GF-D8 (cell line): ENCODE data around the gene LTBP3.

Source experiments
- DNase-seq: peaks from one replicate; lab custom pipeline; 2025; lab: John Stamatoyannopoulos, UW

LTBP3 gene

DNA sequence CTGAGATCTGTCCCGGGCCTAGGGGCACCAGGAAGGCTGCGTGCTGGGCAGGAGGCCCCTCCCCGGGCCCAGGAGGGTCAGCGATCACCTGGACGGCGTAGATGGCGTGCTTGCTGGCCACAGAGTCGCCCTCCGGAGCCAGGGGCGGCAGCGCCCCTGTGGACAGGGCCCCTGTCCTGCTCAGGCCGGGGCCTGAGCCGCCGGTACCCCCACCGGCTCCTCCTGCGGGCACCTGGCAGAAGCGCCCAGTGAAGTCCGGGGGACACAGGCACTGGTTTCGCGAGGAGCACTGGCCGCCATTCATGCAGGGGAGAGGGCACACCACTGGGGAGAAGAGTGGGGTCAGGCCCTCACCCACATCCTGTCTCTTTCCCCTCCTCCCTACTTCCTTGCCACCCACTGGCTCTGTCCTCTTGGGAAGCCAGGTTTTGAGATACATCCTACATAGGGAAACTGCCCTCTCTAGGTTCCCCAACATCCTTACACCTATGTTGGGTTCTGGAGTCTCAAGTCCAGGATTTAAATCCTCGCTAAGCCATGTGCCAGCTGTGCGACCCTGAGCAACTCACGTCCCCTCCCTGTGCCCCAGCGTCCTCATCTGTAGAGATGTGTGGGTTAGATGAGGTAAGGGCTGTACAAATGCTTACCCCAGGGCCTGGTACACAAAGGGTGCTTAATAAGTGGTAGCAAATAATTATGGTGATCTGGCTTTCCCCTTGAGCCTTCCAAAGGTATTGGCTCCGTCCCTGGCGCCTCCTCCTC lies 3.9 kb downstream of the LTBP3 start:
- DNase-seq, result no peak

DNA sequence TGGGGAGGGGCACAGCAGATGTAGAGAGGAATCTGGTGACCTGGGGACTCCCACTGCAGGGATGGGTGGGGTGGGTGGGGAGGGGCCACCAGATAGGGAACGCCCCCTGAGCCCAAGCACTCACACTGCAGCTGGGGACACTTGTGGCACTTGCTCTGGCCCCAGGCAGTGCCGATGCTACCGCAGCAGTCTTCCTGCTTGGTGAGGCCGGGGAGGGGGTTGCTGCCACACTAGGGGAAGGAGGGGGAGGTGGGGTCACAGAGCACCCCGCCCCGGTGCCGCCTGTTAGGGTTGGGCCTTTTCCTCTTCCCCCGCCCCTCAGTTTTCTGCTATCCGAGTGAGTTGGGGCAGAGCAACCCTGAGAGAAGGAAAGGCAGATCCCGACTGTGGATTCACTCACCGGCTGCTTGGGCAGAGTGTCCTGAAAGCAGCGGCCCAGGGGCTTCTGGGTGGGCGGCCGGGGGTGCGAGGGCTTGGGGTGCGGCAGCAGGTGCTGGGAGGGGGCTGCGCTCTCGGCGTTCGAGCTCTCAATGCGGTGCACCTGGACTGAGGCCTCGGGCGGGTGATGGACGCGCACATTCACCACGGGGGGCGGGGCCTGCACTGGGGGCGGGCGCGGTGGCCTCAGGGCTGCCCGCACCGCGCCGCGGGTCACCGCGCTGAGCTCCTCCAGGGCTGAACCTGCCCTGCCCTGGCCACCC lies 4.7 kb downstream of the LTBP3 start:
- DNase-seq, result no peak

DNA sequence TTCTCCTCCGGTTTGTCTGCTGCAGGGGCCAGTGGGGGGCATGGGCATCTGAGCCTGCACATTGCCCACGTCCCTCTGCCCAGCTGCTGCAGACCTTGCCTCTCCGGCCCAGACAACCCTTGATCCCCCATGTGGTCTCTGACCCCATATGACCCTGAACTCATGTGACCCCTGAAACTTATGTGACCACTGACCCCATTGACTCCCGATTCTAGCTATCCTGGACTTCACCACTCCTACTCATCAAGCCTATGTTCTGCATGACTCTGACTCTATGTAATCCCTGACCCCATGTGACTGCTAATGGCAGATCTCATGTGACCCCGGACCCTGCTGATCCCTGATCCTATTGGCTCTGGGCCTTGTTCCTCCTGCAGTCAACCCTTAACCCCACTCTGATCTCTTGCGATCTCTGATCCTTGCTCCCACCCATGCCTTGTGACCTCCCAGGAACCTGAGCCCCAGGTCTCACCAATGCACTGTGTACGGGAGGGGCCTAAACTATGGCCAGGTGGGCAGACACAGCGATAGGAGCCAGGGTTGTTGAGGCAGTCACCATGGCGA lies 5.7 kb downstream of the LTBP3 start:
- DNase-seq, result peak; percentile 31

DNA sequence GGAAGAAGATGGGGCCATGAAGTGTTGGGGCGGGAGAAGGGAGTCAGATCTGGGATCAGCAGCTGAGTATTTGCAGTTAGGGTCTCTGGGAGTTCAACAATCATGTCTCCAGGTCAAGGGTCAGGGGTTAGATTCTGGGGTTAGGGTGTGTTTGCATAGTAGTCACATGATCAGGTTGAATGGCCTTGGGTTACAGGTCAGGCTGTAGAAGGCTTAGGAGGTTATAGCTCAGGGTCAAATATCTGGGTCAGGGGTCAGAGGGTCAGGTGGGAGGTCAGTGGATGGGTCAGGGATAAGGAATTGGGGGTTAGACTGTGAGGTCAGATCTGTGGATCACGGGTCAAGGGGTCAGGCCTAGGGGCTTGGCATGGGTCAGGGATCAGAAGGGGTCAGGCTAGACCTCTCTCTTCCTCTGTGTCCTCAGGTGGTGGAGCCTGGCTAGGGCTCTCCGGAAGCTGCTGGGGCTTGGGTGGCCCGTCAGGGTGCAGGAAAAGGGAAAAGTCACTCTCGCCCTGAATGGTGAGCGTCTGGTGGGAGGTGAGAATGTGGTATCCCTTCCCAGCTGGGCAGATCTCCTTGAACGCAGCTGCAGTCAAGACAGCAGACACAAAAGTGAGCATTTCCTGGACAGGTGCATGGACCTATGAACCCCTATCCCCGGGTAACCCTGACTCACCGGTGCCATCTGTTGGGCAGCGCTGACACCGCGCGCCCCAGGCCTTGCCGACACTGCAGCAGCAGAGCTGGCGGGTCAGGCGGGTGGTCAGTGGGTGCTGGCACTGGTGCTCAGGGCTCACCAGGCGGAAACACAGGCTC lies 6.4 kb downstream of the LTBP3 start:
- peak; percentile 52 for DNase-seq

DNA sequence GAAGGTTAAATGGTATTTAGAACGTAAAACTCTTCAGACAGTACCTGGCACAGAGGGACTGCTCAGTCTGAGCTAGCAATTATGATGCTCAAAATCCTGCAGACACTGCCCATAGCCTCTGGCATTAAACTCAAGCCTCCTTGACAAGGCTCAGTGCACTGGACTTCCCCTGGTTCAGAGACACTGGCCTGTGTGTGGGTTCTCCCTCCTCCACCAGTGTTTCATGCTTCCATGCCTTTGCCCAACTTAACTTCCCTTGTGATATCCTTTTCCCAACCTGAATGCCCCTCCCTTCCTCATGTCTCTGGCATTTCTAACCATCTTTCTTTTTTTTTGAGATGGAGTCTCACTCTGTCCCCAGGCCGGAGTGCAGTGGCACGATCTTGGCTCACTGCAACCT lies 9.1 kb downstream of the LTBP3 start:
- no peak for DNase-seq

DNA sequence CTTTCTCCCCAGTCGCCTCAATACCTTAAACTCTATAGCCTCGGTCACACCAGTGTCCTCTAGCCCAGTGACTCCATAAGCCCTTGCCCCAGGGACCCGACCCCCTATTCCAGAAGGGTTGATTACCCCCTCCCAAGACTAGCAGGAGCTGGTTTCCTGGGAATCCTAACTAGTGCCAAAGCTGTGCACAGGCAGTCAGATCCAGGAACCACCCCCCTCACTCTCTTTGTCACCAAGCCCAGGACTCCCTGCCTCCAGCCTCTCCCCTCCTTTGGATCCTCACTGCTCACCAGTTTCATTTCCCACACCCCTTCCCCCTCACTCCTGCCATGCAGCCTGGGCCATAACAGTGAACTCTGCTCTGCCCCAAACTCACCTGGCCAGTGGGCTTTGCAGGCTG lies 9.8 kb downstream of the LTBP3 start:
- no peak for DNase-seq

DNA sequence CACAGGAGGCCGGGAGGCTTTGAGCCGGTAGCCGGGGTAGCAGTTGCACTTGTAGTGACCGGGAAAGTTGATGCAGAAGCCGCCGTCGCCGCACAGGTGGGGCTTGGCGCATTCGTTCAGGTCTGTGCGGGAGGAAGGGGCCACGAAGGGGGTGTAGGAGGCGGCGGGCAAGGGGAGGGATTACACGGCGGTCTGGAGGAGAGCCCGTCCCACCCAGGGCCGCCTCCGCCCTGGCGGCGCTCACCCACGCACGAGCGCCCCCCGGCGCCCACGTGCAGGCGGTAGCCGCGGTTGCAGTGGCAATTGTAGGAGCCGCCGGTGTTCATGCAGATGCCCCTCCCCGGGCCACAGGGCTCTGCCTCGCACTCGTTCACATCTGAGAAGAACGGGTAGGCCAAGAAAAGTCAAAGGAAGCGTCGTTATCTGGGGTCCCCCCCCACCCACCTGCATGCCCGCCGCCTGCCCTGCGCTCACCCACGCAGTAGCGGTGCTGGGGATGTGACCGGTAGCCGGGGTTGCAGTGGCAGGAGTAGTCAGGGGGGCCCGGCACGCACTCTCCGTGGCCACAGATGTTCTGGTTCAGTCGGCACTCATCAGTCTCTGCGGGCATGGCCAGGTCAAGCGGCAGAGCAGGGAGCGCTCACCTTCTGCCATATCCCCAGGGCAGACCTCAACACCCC lies 10.6 kb downstream of the LTBP3 start:
- DNase-seq, result no peak

DNA sequence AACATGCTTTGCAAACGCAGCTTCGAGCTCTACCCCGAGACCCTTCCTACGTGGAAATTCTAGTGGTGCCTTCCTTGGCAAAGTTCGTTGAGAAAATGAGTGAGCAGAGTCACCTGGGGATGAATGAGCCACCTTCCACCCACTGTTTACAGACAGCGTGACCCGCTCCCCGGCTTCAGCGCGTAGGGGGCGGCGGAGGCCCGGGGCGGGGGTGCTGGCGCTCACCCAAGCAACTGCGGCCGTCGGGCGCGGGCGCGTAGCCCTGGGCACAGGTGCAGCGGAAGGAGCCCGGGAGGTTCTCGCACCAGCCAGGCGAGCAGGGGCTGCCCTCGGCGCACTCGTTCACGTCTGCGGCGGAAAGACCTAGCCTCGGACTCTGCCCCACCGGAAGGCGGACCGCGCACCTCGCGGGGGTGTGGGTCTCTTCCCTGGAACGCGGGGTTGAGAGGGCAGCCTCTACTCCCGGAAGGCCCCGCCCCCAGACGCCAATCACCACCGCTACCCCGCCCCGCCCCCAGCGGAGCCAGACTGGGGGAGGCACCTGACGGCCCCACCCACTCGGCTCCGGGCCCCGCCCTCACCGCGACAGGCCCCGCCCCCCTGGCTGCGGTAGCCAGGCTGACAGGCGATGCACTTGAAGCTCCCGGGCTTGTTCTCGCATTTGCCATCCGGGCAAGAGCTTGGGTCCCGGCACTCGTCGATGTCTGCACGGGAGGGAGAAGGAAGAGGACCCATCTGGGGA lies 11.8 kb downstream of the LTBP3 start:
- peak; percentile 86 for DNase-seq

DNA sequence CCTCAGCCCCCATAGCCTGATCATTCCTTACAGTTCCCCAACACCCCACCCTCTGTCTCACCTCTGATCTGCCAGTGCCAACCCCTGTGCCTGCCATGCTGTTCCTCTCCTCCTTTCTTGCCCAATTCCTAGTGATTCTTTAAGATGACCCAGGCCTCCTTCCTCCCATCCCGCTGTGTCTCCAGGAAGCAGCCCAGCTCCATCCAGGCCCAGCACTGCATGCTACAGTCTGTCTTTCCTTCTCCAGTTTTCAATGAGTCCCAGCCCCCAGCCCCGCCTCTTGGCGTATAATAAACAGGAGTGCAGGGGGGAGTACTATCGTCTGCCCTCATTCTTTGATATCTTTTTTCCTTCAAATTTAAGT lies 12.3 kb downstream of the LTBP3 start:
- DNase-seq, result no peak

DNA sequence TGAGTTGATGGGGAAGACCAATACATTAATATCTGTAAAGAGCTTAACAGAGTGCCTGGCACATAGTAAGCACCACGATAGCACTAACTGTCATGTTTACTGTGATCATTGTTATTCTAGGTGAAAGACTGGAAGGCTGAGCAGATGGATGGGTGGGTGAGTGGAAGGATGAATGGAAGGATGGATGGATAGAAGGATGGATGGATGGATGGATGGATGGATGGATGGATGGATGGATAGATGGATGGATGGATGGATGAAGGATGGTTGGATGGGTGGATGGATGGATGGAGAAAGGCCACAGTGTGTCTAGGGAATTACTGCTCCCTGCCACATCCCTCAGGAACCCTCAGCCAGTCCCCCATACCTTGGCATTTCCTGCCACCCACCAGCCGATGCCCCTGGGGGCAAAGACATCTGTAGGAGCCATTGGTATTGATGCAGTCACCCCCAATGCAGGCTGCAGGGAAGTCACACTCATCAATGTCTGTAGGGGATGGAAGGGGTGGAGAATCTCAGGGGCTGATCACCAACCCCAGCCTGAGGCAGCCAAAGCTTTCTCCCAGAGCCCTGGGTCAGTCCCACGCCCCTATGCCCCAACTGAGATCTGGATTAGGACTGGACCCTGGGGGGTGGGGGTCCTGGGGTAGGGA lies 15.3 kb downstream of the LTBP3 start:
- no peak for DNase-seq

DNA sequence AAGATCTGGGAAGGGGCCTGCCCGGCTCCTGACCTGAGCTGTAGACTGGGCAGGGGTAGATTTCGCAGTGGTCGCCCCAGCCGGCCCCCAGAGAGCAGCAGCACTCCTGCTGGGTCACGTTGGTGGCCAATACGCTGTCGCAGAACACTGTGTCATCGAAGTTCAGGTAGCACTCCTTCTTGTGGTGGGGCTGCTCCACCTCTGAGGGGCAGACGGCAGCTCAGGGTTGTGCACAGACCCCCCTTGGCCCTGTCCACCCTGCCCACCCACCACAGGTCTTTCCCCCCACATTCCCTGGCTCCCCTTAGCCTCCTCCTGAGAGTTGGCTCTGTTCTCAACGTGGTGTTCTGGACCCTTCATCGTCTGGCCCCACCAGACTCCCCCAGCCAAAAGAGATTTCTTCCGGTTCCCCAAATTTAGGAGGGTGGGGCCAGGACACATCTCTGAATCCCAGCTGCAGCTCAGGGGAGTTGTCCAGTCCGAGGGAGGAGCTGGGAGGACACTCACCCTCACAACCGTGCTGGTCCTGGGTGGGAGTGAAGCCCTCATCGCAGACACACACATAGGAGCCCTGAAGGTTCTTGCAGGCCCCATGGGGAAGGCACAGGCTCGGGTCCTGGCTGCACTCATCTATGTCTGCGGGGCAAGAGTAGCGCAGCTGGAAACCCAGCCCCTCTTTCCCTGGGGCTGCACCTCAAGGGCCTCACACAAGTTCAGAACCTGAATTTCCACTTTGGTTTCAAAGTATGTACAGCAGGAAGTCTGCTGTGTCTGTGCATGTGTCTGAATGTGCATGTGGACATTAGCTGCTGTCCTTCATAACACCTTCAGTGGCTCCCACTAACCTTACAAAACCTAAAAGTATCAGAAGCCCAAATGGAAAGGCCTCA lies 16.8 kb downstream of the LTBP3 start:
- no peak for DNase-seq

DNA sequence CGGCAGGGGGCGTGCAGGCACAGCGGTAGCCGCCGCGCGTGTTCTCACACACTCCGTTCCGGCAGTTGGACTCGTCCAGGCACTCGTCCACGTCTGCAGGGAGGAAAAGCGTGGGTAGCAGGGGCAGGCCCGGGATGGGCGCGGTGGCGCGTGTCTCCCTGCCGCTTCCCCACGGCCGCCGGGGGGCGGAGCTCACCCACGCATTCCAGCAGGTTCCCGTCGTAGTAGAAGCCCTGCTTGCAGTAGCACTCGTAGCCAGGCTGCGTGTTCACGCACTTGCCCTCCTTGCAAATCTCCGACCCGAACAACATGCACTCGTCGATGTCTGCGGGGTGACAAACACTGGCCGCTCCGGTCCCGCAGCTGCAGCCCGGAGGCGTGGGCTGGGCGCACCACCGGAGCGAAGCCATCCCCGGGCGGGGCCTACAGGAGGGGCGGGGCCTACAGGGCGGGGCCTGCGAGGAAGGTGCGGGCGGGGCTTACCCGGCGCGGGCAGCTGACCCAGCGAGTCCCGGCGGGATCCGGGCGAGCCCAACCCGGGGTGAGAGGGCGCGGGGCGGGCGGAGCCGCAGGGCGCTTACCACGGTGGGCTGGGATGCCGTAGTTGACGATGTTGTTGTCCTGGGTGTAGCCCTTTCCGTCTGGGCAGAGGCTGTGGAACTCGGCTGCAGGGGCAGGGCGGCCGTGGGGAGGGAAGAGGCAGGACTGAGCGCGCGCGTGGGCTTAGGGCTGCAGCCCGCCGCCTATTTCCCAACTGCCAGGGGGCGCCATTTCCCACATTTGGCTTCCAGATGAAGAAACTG lies 17.7 kb downstream of the LTBP3 start:
- DNase-seq, result peak; percentile 63

DNA sequence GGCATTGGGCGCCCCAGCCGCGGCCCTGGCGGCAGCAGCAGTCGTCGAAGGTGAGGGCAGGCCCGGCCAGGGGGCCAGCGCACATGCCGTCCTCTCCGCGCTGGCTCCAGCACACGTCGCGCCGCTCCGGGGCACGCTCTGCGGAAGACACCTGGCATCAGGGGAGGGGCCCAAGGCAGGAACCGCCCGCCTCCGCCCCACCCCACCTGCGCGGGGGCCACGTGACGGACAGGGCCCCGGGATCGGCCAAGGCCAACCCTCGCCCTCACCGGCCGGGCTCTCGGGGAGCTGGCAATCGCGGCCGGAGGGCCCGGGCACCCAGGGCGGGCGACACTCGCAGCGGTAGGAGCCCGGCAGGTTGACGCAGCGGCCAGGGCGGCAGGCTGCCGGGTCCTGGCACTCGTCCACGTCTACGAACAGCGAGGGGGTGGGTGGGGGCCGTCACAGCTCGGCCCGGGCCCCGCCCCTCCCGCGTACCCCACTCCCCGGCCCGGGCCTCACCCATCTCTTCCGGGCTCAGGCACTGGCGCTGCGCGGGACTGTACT lies 18.3 kb downstream of the LTBP3 start:
- DNase-seq, result no peak

DNA sequence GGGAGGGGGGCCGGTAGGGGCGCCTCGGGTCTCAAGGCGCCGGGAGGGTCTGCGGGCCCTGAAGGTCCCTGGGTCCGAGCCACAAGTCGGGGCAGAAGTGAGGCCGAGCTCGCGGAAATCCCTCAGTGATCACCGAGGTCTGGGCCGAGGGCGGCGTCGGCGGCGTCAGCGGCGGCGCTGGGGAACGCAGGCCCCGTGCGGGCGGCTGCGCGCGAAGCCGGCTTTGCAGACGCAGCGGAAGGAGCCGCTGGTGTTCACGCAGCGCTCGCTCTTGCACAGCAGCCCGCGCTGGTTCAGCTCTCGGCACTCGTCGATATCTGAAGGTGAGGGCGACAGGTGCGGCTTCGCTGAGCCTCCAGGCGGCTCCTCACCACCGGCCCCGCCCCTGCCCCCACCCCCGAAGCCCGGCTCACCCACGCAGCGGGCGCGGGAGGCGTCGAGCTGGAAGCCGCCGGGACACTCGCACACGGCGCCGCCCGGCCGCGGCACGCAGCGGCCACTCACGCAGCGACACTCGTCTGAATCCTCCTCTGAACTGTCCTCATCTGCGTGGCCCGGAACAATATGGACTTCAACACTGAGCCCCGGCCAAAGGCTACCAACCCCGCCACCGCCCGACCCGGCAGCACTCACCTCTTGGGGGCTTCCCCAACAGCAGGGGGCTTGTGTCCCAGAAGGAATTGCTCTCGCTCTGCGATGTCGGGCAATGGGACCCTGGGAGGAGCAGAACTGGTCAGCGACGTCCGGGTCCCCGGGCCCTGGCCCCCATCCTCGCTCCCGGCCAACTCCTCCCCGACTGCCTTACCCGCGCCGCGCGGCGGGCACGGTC lies 19.0 kb downstream of the LTBP3 start:
- DNase-seq, result no peak

DNA sequence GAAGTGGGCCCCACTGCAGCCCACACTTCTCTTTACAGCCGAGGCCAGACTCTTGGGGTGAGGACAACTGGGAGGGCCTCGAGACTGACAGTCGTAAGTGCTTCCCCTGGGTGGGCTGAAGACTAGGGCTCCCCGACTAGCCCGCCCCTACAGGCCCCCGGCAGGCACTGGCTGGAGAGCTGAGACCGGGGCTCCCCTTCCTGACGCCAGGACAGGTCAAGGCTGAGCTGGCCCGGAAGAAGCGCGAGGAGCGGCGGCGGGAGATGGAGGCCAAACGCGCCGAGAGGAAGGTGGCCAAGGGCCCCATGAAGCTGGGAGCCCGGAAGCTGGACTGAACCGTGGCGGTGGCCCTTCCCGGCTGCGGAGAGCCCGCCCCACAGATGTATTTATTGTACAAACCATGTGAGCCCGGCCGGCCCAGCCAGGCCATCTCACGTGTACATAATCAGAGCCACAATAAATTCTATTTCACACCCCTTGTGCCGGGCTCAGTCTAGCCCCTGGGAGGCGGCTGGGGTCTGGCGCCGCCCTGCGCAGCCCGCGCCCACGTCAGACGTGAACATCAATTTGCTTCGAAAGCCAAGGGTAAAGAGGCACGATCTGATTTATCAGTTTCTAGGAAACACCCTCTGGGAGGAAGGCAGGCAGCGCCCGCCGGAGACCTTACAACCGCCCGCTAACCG lies 19.8 kb downstream of the LTBP3 start:
- DNase-seq, result no peak

DNA sequence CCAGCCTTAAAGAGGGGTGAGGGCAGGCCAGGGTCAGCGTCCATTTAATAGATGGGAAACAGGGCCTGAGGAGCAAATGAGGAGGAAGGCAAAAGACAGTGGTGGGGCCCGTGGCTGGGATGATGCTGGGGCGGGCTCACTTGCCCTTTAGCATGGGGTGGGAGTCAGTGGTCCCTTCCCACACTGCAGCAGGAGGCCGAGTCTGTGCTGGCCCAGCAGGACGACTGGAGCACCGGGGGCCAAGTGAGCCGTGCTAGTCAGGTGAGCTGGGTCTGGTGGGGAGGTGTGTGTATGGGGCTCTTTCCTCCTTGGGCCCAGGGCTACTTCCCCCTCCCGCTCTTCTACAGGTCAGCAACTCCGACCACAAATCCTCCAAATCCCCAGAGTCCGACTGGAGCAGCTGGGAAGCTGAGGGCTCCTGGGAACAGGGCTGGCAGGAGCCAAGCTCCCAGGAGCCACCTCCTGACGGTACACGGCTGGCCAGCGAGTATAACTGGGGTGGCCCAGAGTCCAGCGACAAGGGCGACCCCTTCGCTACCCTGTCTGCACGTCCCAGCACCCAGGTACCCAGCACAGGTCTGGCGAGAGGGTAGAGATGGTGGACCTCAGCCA lies 20.4 kb downstream of the LTBP3 start:
- no peak for DNase-seq

DNA sequence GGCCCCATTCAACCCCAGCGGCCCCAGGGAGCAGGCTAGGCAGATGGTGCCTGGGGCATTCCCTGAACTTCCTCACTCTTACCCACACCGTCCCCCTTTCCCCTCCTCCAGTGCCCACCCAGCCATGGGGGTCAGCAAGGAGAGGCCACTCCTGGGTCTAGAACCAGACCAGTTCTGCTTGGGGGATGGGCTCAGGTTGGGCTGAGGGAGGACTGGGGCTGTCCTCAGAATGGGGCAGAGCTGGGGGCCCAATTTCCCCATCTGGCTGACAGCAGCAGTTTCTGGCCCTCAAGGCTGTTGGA lies 20.9 kb downstream of the LTBP3 start:
- no peak for DNase-seq
